GM21367 (cell line): ENCODE results near the gene NRXN3.

Experiments used
- ATAC-seq: cut with Tn5 transposase; IDR thresholded peaks from one replicate; pipeline ENCODE4 v1.9.1; 2021; ENCODE audit not compliant: unreplicated experiment

NRXN3 gene

GRCh38 chr14:78863143-78863542, 693.0 kb downstream of the NRXN3 start:
- no peak for ATAC-seq

- ATAC-seq = no peak
Observed at GRCh38 chr14:78872837-78873236, 702.7 kb downstream of the NRXN3 start.

- no peak for ATAC-seq
Observed at GRCh38 chr14:78873581-78873980, 703.4 kb downstream of the NRXN3 start.

- no peak for ATAC-seq
Observed at GRCh38 chr14:78875049-78875448, 704.9 kb downstream of the NRXN3 start.

GRCh38 chr14:78885884-78886283, 715.7 kb downstream of the NRXN3 start:
- ATAC-seq = no peak

GRCh38 chr14:78897443-78897842, 727.3 kb downstream of the NRXN3 start:
- no peak for ATAC-seq

GRCh38 chr14:78902010-78902623, 731.9 kb downstream of the NRXN3 start:
- peak; percentile 51 for ATAC-seq

GRCh38 chr14:78904094-78904493, 733.9 kb downstream of the NRXN3 start:
- ATAC-seq = no peak

GRCh38 chr14:78917462-78917861, 747.3 kb downstream of the NRXN3 start:
- no peak for ATAC-seq

GRCh38 chr14:78921856-78922255, 751.7 kb downstream of the NRXN3 start:
- no peak for ATAC-seq

- ATAC-seq = no peak
Observed at GRCh38 chr14:78927261-78927660, 757.1 kb downstream of the NRXN3 start.

- ATAC-seq = no peak
Observed at GRCh38 chr14:78933166-78933565, 763.0 kb downstream of the NRXN3 start.

GRCh38 chr14:78933948-78934524, 763.9 kb downstream of the NRXN3 start:
- no peak for ATAC-seq

GRCh38 chr14:78946949-78947348, 776.8 kb downstream of the NRXN3 start:
- ATAC-seq = no peak

- ATAC-seq = no peak
Observed at GRCh38 chr14:78947681-78948080, 777.5 kb downstream of the NRXN3 start.

GRCh38 chr14:78950649-78951048, 780.5 kb downstream of the NRXN3 start:
- ATAC-seq = no peak

GRCh38 chr14:78951602-78952001, 781.4 kb downstream of the NRXN3 start:
- ATAC-seq = no peak

- peak; percentile 70 for ATAC-seq
Observed at GRCh38 chr14:78959674-78960264, 789.6 kb downstream of the NRXN3 start.

GRCh38 chr14:78967111-78967809, 797.1 kb downstream of the NRXN3 start:
- no peak for ATAC-seq

- no peak for ATAC-seq
Observed at GRCh38 chr14:78968265-78968664, 798.1 kb downstream of the NRXN3 start.

GRCh38 chr14:78970677-78971076, 800.5 kb downstream of the NRXN3 start:
- no peak for ATAC-seq

- no peak for ATAC-seq
Observed at GRCh38 chr14:78972440-78972839, 802.3 kb downstream of the NRXN3 start.
